ENCODE data around the gene ATP1B4.

The ATP1B4 gene

GRCh38 chrX:120367402-120368109, 5.7 kb downstream of the ATP1B4 start:
- DNase-seq = no peak
- intact Hi-C loops (cut with DNase I) = no loop called here

DNA sequence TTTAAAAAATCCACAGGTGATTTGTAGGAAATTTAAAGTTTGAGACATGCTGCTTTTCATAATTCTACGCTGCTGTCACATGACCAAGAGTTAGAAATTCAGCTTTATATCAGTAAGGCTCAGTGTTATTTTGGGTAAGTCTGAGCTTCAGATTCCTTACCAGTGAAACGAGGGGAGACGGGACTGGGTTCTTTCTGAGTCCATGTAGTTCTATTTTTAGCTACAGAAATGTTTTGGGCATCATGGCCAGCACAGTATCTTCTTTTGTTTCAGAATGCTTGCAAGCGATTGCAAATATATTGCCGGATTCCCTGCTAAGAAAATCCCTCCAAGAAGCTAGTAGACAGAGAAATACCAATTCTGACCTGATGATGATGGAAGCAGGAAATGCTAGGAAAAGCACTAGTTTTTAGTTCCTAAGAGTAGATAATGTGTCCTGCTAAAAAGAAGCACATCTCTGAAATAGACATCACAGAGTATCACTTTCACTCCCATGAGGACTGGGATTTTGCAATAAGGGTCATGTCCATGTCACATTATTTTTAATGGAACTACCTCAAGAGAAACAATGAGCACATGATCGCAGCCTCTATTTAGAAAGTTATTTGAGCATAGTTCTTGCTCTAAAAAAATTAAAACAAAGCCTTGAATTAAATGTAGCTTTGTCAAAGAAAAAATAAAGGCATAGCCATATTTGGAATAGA, 10.9 kb downstream of the ATP1B4 start:
- no peak for DNase-seq
- intact Hi-C loops (cut with DNase I) = no loop called here

DNA sequence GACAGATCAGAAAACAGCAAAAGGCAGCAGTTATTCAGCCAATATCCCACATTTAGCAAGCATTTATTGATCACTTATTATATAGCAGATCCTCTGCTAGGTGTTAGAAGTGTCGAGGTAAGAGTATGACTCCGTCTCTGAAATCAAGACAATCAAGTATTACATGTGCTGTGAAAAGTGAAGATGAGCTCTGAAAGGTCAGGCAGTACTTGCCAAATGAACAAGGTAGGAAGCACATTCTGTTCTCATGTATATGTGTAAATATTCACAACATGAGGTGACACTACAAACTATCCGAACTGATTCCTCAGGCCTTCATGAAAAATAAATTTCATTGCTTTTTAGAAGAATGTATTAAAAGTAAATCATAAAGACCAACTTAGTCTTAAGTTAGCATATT, 15.3 kb downstream of the ATP1B4 start:
- DNase-seq = no peak
- intact Hi-C loops (cut with DNase I) = no loop called here

- DNase-seq = no peak
- intact Hi-C loops (cut with DNase I) = no loop called here
These were observed 15.8 kb downstream of the ATP1B4 start for GRCh38 chrX:120377715-120378114.

DNA sequence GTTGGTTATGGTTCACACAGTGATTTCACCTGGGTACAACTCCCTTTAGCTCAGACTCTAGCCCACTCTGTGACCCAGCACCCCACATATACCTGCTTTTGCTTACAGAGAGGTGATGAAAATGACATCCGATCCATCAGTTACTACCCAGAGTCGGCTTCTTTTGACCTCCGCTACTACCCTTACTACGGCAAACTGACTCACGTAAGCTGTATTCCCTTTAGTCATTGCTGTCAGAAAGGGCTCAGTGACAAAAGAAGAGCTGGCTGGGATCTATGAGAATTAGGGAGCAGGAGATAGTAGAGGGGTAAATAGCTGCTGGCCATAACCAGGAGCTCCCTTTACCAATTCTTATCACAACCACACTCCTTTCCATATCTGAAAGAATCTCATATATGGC, 16.7 kb downstream of the ATP1B4 start:
- no peak for DNase-seq
- intact Hi-C loops (cut with DNase I) = no loop called here

DNA sequence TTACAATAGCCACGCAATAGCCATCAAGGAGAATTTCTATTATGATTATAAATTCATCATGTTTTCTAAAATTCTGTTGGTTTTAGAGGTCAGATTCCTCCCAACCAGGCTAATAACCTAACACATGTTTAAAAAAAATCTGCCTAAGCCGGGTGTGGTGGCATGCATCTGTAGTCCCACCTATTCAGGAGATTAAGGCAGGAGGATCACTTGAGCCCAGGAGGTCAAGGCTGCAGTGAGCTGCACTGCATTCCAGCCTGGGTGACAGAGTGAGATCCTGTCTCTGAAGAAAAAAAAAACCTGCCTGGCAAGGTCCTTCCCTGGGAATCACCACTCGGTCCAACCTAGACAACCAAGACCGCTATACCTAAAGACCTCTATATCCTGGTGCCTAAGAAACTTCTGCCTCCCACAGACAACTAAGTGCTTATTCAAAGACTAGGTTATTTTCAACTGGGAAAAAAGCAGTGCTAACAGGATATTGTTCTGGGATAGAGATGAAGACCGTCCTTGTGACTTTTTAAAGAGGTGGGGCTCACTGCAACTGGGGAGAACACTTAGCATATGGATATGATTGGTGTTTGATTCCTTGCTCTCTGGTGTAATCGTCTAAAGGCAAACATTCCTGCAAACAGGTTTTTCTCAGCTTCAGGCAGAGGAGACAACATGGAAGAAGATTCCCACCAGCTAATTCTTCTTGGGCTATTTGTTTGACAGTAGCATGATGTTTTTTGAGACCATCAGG, 18.2 kb downstream of the ATP1B4 start:
- no peak for DNase-seq

GRCh38 chrX:120380699-120381098, 18.8 kb downstream of the ATP1B4 start:
- intact Hi-C loops (cut with DNase I) = no loop called here

More for the DNA sequence above, 18.2 kb downstream of the ATP1B4 start:
- intact Hi-C loops (cut with DNase I) = no loop called here

DNA sequence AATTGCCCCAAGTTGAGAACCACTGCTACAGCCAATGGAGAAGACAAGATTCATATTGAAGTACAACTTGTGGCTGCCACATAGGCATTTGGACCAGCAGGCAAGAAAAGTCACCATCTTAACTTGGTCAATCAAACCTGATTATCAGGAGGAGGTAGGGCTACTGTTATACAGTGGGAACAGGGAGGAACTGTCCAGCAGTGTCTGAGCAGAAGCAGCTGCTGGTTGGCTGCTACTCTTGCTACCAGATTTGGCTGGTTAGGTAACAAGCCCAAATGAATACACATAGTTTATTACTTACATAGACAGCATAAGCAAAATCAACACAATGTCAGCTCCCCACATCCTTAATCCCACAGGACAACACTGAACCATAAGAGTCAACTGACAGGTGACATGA, 39.4 kb downstream of the ATP1B4 start:
- intact Hi-C loops (cut with DNase I) = no loop called here
- no peak for DNase-seq

More at GRCh38 chrX:120380699-120381098, 18.8 kb downstream of the ATP1B4 start:
- DNase-seq = no peak

DNA sequence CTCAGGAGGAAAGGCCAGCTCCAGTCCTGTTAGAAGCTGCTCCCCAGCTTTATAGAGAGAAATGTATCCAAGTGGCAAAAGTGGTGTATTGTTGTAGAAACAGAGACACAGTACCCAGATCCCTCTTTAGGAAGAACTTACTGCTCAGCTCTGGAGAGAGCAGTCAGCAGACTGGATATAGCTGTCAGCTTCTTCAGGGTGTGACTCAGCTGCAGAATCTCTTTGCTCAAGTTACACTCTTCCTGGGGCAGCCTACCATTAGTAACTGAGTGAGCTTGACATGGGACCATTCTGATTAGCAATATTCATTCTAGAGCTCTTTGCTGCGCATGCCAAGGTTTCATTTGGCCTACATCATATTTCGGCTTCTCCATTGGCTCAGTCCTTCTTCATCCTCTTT, 40.5 kb downstream of the ATP1B4 start:
- DNase-seq = no peak
- intact Hi-C loops (cut with DNase I) = no loop called here

DNA sequence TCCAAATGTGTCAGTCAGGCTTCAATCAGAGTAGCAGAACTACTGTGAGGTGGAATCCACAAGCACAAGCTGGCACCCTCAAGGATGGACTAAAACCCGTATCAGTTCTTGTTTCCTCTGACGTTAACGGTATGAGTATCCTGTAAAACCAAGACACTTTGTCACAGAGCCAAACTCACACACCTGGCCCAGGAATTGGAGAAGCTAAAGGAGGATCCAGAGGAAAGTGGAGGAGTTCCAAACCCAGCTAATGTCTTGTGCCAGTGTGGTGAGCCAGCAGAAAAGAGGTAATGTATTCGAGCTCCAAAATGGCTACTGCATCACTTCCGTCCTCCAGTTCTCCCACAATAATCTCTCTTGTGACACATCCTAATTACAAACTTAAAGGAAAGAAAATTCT, 44.7 kb downstream of the ATP1B4 start:
- intact Hi-C loops (cut with DNase I) = no loop called here
- no peak for DNase-seq

DNA sequence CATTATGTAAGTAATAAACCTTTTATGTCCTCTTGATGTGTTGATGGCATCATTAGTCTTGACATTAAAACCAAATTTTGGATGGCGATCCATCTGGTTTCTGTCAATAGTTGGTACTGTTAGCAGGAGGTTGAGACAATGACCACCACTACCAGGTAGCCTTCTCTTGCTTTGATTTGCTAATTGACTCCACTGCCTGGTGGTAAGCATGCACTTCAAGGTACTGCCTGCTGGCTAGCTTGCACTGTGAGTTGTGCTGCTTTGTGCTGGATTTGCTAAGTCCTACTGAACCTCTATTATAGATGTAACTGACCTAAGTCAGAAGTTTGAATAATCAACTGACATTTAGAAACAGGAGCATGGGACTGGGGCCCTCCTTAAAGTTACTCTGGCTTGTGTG, 46.3 kb downstream of the ATP1B4 start:
- intact Hi-C loops (cut with DNase I) = no loop called here
- DNase-seq = no peak

DNA sequence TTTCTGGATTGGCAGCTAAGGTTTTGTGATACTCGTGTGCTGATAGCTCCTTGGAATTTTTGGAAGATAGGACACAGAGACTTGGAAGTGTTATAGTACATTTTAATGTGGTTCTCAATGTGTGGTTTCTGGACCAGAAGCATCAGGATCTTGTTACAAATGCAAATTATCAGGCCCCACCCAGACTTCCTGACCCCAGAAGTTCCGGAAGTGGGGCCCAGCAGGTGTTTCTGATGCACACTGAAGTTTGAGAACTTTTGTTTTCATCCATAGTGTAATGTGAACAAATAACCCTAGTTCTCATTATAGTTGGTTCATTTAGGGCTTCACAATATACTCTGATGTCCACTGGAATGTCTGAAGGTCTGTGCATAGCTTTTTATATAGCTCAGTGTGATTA, 57.6 kb downstream of the ATP1B4 start:
- intact Hi-C loops (cut with DNase I) = no loop called here
- no peak for DNase-seq

DNA sequence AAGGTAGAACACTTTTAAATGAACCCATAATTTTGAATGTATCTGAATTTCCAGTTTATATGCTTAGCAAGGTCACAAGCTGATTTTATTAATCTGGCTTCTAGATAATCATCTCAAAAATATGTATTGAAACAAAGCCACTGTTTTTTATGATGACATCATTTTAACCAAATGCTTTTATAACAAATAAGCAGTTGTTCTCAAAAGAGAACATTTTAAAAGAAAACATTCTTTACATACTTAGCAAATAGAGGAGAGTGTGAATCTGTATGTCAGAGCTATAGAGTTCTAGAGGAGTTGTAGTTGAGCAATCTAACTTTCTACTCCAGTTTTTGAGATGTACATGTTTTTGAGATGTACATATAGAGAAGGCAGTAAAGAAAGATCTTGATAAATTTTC, 64.7 kb downstream of the ATP1B4 start:
- intact Hi-C loops (cut with DNase I) = no loop called here
- DNase-seq = no peak

GRCh38 chrX:120428309-120428708, 66.4 kb downstream of the ATP1B4 start:
- DNase-seq = no peak

DNA sequence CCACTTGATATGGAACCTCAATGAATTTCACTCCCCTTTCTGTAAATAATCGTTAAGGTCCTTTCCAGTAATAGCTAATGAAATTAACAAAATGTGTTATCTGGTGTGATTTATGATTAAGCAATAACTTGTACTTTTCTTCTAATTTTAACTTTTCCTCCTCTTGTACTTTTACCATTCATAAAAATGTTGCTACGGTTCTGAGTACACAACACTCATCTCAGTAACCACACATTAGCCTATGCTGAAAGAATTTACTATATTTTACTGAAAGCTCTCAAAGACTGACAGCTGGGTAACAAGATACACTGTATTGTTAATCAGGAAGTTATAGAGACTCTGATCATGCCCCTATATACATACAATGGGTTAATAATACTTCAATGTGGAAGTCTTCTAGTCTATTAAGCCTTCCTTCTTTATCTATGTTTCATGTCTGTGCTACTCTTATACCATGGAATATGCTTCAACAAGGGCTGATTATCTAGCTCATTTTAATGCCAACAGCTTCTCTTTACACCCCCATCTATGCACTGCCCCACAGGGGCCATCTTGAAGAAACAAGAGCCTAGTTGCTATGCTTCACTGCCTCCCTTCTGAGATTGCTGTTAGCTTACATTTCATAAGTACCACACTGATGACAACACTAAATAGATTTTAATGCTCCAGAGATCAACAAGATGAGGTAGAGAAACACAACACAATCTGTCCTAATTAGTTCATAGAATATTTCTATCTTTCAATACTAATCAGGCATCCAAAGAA, 68.1 kb downstream of the ATP1B4 start:
- intact Hi-C loops (cut with DNase I) = no loop called here
- DNase-seq = no peak

More at GRCh38 chrX:120428309-120428708, 66.4 kb downstream of the ATP1B4 start:
- intact Hi-C loops (cut with DNase I) = no loop called here
